Measurements from ENCODE around the gene PITPNB.

- TF ChIP-seq, protein P1, sequence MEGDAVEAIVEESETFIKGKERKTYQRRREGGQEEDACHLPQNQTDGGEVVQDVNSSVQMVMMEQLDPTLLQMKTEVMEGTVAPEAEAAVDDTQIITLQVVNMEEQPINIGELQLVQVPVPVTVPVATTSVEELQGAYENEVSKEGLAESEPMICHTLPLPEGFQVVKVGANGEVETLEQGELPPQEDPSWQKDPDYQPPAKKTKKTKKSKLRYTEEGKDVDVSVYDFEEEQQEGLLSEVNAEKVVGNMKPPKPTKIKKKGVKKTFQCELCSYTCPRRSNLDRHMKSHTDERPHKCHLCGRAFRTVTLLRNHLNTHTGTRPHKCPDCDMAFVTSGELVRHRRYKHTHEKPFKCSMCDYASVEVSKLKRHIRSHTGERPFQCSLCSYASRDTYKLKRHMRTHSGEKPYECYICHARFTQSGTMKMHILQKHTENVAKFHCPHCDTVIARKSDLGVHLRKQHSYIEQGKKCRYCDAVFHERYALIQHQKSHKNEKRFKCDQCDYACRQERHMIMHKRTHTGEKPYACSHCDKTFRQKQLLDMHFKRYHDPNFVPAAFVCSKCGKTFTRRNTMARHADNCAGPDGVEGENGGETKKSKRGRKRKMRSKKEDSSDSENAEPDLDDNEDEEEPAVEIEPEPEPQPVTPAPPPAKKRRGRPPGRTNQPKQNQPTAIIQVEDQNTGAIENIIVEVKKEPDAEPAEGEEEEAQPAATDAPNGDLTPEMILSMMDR (IDR thresholded peaks at IDR 0.05), result no peak
- TF ChIP-seq POLR2A (IDR thresholded peaks at IDR 0.05) (no peak), EP300 (IDR thresholded peaks at IDR 0.05; ENCODE audit: low read depth) (no peak)
These were observed 55.5 kb downstream of the PITPNB start for GRCh38 chr22:27863556-27863955.
